GM12892 (cell line): ENCODE data around the gene DOCK9.

ENCODE experiments used
- POLR2A ChIP-seq: IDR thresholded peaks from 2 replicates; pipeline ENCODE4 v1.6.1; 2011; ENCODE audit warnings: low read depth, low read length, control low read depth
- TAF1 ChIP-seq: IDR thresholded peaks from 2 replicates; pipeline ENCODE4 v1.6.1; 2011; ENCODE audit warnings: low read depth, mild to moderate bottlenecking, control low read depth, low read length, borderline replicate concordance

- no peak for TF ChIP-seq POLR2A
- no peak for TF ChIP-seq TAF1
These were observed 17.0 kb downstream of the DOCK9 start for GRCh38 chr13:98960606-98961502.
